Spinal cord (tissue), 10 donors: ENCODE measurements around the gene SNTB2. TPM values are rescaled to one million over a fixed set of nuclear protein-coding genes. Genes with fewer than 3 reads are reported as not detected.
"Not testable (repeated sequence)": the region's sequence is repeated elsewhere in the genome, so short reads cannot be mapped to it uniquely, and the experiment has no call there.

Experiments
- DNase-seq, 6 donors: peaks; one replicate each; pipeline versions ENCODE4 v3.0.0 to v3.0.0-alpha.2; 2013 to 2015; ENCODE audit warnings: low spot score in 6 of 6, low read depth in 4 of 6
- H3K27ac ChIP-seq: one replicate; pipeline ENCODE4 v1.5.1; 2013; ENCODE audit warnings: low read depth, low read length, control low read depth
- H3K27me3 ChIP-seq: one replicate; pipeline ENCODE4 v1.6.1; 2013; ENCODE audit warnings: low read length; ENCODE audit not compliant: control insufficient read depth, insufficient read depth
- H3K36me3 ChIP-seq: one replicate; pipeline ENCODE4 v1.6.1; 2013; ENCODE audit warnings: low read length; ENCODE audit not compliant: control insufficient read depth, insufficient read depth
- H3K4me1 ChIP-seq: one replicate; pipeline ENCODE4 v1.6.1; 2013; ENCODE audit warnings: low read length; ENCODE audit not compliant: control insufficient read depth, insufficient read depth
- H3K4me3 ChIP-seq: one replicate; pipeline ENCODE4 v1.5.1; 2013; ENCODE audit warnings: low read depth, low read length, control low read depth
- H3K9me3 ChIP-seq: one replicate; pipeline ENCODE4 v1.6.1; 2013; ENCODE audit warnings: low read length; ENCODE audit not compliant: control insufficient read depth, insufficient read depth
- WGBS: methylation state at CpG from one replicate; pipeline ENCODE4 v1.1.5; 2013; ENCODE audit warnings: missing lambda C conversion rate; ENCODE audit not compliant: insufficient coverage; 5-methylcytosine and 5-hydroxymethylcytosine counted together
- long read RNA-seq, 4 donors: transcript quantifications; one replicate each; lab custom pipeline, GENCODE V29; 2026
- polyA plus RNA-seq, 2 donors: library from polyadenylated mRNA; unstranded; fragments of 120-200 nt; gene quantifications; one replicate each; pipeline ENCODE4 v1.2.1, GENCODE V29; 2013; ENCODE audit not compliant: insufficient read length in 2 of 2
- total RNA-seq, 2 donors: library from RNA; depleted of rRNA in 1 of 2; stranded (reverse); fragments of 120-200 nt in 1 of 2; fragments of >200 nt in 1 of 2; gene quantifications; one replicate each; pipeline versions ENCODE4 v1.2.3 to v1.2.4, GENCODE V29; 2013 to 2014
- donor health status: healthy.

The SNTB2 gene
- total RNA-seq (10 to 100 TPM; 20.5 to 20.8 TPM), polyA plus RNA-seq (10 to 100 TPM in 1 of 2 donors, 1 to 10 TPM in 1; 6.6 to 10.7 TPM)
- long read RNA-seq, donor 1, full-length matches to known transcripts: 3 of 3 reads
- long read RNA-seq, donor 1, partial matches to known transcripts: 0 of 3 reads
- long read RNA-seq, donor 1, other reads (novel, unspliced or antisense): 0 of 3 reads
- long read RNA-seq, donor 2, partial matches to known transcripts: 0 of 1 reads
- long read RNA-seq, donor 2, other reads (novel, unspliced or antisense): 0 of 1 reads
- long read RNA-seq, donor 3: 0 reads
- long read RNA-seq, donor 4, full-length matches to known transcripts: 1 of 1 reads
- long read RNA-seq, donor 4, partial matches to known transcripts: 0 of 1 reads
- long read RNA-seq, donor 4, other reads (novel, unspliced or antisense): 0 of 1 reads

GRCh38 chr16:69186642-69187445, at the start of gene SNTB2:
Gene SNTB2, plus strand, starts transcription at chr16:69187164. Its CDS starts 3 bp downstream, at chr16:69187167.
- no peaks in the 10 kb centered on the region for H3K27me3 ChIP-seq
- H3K36me3 ChIP-seq: no peaks in the 10 kb centered on the region
- 0% methylated on average over 68 of the region's 69 CpGs for WGBS
- H3K9me3 ChIP-seq: no peaks in the 10 kb centered on the region
- H3K4me1 ChIP-seq: peaks cover 21% of the 10 kb centered on the region
- DNase-seq: peak in 5 of 6 donors; percentile 80 to 97 (median 87)
- H3K4me3 ChIP-seq: peak within 1 kb of the TSS; percentile 67
- peak within 1 kb of the TSS; percentile 70 for H3K27ac ChIP-seq

DNA sequence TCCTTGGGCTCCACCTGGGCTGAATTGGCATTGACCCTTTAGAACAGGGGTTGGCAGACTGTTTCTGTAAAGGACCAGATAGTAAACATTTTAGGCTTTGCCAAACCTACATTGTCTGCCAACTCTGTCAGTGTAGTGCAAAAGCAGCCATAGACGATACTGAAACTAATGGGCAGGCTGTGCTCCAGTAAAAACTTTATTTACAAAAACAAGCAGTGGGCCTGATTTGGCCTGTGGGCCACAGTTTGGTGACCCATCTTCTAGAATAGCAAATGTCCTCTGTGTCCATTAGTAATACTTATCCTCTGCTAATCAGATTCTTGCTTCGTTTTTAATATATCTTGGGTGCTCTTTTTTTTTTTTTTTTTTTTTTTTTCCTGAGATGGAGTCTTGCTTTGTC, 48.4 kb upstream of the SNTB2 start:
- no peaks in the 10 kb centered on the region for H3K27me3 ChIP-seq
- no peaks in the 10 kb centered on the region for H3K4me1 ChIP-seq
- WGBS: no CpG with 5 or more reads among the region's 2 CpGs
- H3K4me3 ChIP-seq: no peak overlapping the region
- H3K36me3 ChIP-seq: peaks cover 48% of the 10 kb centered on the region
- no peak overlapping the region for H3K27ac ChIP-seq
- no peaks in the 10 kb centered on the region for H3K9me3 ChIP-seq
- DNase-seq: no peak

DNA sequence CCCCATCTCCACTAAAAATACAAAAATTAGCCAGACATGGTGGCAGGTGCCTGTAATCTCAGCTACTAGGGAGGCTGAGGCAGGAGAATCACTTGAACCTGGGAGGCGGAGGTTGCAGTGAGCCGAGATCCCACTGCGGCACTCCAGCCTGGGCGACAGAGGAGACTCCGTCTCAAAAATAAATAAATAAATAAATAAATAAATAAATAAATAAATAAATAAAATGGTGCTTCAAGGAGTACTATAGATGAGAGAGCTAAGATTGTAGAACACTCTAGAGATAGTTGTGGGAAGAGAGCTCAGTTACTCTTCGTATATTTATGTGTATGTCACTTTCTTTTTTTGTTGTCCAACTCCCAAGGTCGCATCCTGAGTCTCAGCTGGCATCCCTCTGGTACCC, 47.5 kb upstream of the SNTB2 start:
- not testable (repeated sequence) for DNase-seq, H3K27me3 ChIP-seq, H3K4me1 ChIP-seq, H3K27ac ChIP-seq, H3K9me3 ChIP-seq, H3K4me3 ChIP-seq
- 100% methylated on average over 1 of the region's 7 CpGs for WGBS
- peaks cover 51% of the 10 kb centered on the region for H3K36me3 ChIP-seq

GRCh38 chr16:69141014-69141413, 46.0 kb upstream of the SNTB2 start:
- H3K4me3 ChIP-seq: no peak overlapping the region
- H3K4me1 ChIP-seq: no peaks in the 10 kb centered on the region
- H3K9me3 ChIP-seq: no peaks in the 10 kb centered on the region
- no peaks in the 10 kb centered on the region for H3K27me3 ChIP-seq
- H3K36me3 ChIP-seq: peaks cover 53% of the 10 kb centered on the region
- 73% methylated on average over 1 of the region's 5 CpGs for WGBS
- no peak overlapping the region for H3K27ac ChIP-seq
- no peak for DNase-seq

GRCh38 chr16:69141936-69142335, 45.0 kb upstream of the SNTB2 start:
- no CpG with 5 or more reads among the region's 4 CpGs for WGBS
- H3K27ac ChIP-seq: no peak overlapping the region
- H3K9me3 ChIP-seq: no peaks in the 10 kb centered on the region
- no peak for DNase-seq
- no peaks in the 10 kb centered on the region for H3K4me1 ChIP-seq
- H3K4me3 ChIP-seq: no peak overlapping the region
- H3K27me3 ChIP-seq: no peaks in the 10 kb centered on the region
- H3K36me3 ChIP-seq: peaks cover 60% of the 10 kb centered on the region

DNA sequence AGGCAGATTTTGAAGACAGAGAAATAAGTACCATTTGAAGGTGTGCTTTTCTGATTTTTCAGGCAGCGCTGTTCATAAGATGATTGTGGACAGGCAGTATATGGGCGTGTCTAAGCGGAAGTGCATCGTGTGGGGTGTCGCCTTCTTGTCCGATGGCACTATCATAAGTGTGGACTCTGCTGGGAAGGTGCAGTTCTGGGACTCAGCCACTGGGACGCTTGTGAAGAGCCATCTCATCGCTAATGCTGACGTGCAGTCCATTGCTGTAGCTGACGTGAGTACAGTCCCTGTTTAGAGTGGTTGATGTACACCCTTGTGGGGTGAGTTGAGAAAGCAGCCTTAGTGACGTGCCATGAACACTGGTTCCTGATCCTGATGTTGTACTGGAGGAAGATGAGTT, 43.8 kb upstream of the SNTB2 start:
- Histone ChIP-seq H3K9me3 (no peaks in the 10 kb centered on the region), H3K36me3 (peaks cover 52% of the 10 kb centered on the region), H3K4me3 (no peak overlapping the region), H3K27ac (no peak overlapping the region), H3K27me3 (no peaks in the 10 kb centered on the region), H3K4me1 (no peaks in the 10 kb centered on the region)
- 86% methylated on average over 10 of the region's 11 CpGs for WGBS
- DNase-seq: no peak

DNA sequence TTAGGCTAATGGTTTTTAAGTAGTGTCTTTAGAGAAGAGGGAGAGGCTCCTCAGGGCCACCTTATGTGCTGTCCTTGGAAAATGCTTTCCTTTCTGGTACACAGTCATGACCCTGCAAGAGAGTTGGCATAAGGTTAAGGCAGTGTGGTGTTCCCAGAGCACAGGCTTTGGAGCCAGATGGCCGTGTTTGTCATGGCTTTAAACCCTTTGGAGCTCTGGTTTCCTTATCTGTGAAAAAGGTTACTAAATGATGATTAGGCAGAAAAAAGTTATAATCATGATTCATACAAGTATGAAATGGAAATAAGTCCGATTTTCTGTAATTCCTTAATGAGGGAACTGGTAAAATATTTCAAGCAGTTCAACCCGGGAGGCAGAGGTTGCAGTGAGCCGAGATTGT, 41.3 kb upstream of the SNTB2 start:
- no peaks in the 10 kb centered on the region for H3K9me3 ChIP-seq
- 90% methylated on average over 3 of the region's 4 CpGs for WGBS
- no peaks in the 10 kb centered on the region for H3K4me1 ChIP-seq
- H3K36me3 ChIP-seq: peaks cover 50% of the 10 kb centered on the region
- no peak overlapping the region for H3K27ac ChIP-seq
- no peak for DNase-seq
- no peak overlapping the region for H3K4me3 ChIP-seq
- H3K27me3 ChIP-seq: no peaks in the 10 kb centered on the region

- not testable (repeated sequence) for H3K4me1 ChIP-seq, H3K4me3 ChIP-seq, H3K9me3 ChIP-seq, DNase-seq, H3K27ac ChIP-seq, H3K27me3 ChIP-seq
- 88% methylated on average over 7 of the region's 9 CpGs for WGBS
- peaks cover 55% of the 10 kb centered on the region for H3K36me3 ChIP-seq
Observed at GRCh38 chr16:69149621-69150020, 37.3 kb upstream of the SNTB2 start.

DNA sequence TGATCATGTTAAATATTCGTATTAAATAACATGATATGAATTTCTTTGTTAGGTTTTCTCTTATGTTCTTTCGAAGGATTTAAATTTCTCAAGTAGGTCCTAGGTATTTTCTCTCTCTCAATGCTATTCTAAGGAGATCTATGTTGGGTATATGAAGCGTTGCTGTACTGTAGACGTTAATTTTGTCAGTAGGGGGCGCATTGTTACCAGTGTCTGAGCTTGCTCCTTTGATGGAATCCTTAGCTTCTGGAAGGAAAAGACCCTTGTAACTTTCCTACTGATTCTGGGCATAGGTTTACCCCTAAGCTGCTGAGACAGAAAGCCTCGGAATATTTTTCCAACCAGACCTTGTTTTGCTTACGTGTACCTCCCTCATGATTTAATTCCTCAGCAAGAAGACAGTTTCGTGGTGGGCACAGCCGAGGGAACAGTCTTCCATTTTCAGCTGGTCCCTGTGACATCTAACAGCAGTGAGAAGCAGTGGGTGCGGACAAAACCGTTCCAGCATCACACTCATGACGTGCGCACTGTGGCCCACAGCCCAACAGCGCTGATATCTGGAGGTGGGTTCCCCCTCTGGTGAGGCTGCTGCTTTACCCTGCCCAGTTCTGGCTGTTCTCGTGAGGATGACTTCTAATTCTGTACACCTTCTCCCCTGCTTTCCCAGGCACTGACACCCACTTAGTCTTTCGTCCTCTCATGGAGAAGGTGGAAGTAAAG, 36.7 kb upstream of the SNTB2 start:
- Histone ChIP-seq H3K9me3 (no peaks in the 10 kb centered on the region), H3K4me3 (no peak overlapping the region), H3K4me1 (no peaks in the 10 kb centered on the region), H3K27me3 (no peaks in the 10 kb centered on the region), H3K27ac (no peak overlapping the region), H3K36me3 (peaks cover 55% of the 10 kb centered on the region)
- 82% methylated on average over 10 of the region's 16 CpGs for WGBS
- peak; percentile 50 to 96 (median 76) for DNase-seq
